Measurements from ENCODE around the gene KLRF2. TPM values are rescaled to one million over a fixed set of nuclear protein-coding genes. Genes with fewer than 3 reads are reported as not detected.
"Not testable (repeated sequence)": the region's sequence is repeated elsewhere in the genome, so short reads cannot be mapped to it uniquely, and the experiment has no call there.

KLRF2 gene
- total RNA-seq, 1 donor from 2014 or later: not detected

GRCh38 chr12:9870286-9870866 is 10.9 kb upstream of the KLRF2 start:
- Mint-ChIP-seq H3K27ac (ENCODE audit: unreplicated experiment) (no peak overlapping the region), H3K4me3 (ENCODE audit: unreplicated experiment) (no peak overlapping the region), H3K9me3 (ENCODE audit: unreplicated experiment) (no peaks in the 10 kb centered on the region), H3K4me1 (ENCODE audit: unreplicated experiment) (peaks cover 6% of the 10 kb centered on the region), H3K27me3 (ENCODE audit: unreplicated experiment) (no peaks in the 10 kb centered on the region), H3K36me3 (ENCODE audit: low read depth, unreplicated experiment) (no peaks in the 10 kb centered on the region)
- no peak for DNase-seq (ENCODE audit: low spot score)
- no peak for TF ChIP-seq CTCF (IDR thresholded peaks at IDR 0.05; ENCODE audit: unreplicated experiment)

- Mint-ChIP-seq H3K27ac (ENCODE audit: unreplicated experiment) (no peak overlapping the region), H3K27me3 (ENCODE audit: unreplicated experiment) (no peaks in the 10 kb centered on the region)
These were observed 9.1 kb upstream of the KLRF2 start for GRCh38 chr12:9872162-9872561.

GRCh38 chr12:9872742-9873141 is 8.5 kb upstream of the KLRF2 start:
- TF ChIP-seq CTCF (IDR thresholded peaks at IDR 0.05; ENCODE audit: unreplicated experiment): no peak
- Mint-ChIP-seq H3K4me1 (ENCODE audit: unreplicated experiment) (peaks cover 6% of the 10 kb centered on the region), H3K4me3 (ENCODE audit: unreplicated experiment) (no peak overlapping the region), H3K9me3 (ENCODE audit: unreplicated experiment) (no peaks in the 10 kb centered on the region), H3K36me3 (ENCODE audit: low read depth, unreplicated experiment) (no peaks in the 10 kb centered on the region), H3K27me3 (ENCODE audit: unreplicated experiment) (no peaks in the 10 kb centered on the region), H3K27ac (ENCODE audit: unreplicated experiment) (no peak overlapping the region)
- no peak for DNase-seq (ENCODE audit: low spot score)

More at GRCh38 chr12:9872162-9872561, 9.1 kb upstream of the KLRF2 start:
- H3K4me1 Mint-ChIP-seq (ENCODE audit: unreplicated experiment): peaks cover 6% of the 10 kb centered on the region
- no peak overlapping the region for H3K4me3 Mint-ChIP-seq (ENCODE audit: unreplicated experiment)
- no peak for DNase-seq (ENCODE audit: low spot score)
- TF ChIP-seq CTCF (IDR thresholded peaks at IDR 0.05; ENCODE audit: unreplicated experiment): no peak
- no peaks in the 10 kb centered on the region for H3K36me3 Mint-ChIP-seq (ENCODE audit: low read depth, unreplicated experiment)
- no peaks in the 10 kb centered on the region for H3K9me3 Mint-ChIP-seq (ENCODE audit: unreplicated experiment)

GRCh38 chr12:9876120-9876519 is 5.2 kb upstream of the KLRF2 start:
- H3K9me3 Mint-ChIP-seq (ENCODE audit: unreplicated experiment); H3K4me3 Mint-ChIP-seq (ENCODE audit: unreplicated experiment); H3K36me3 Mint-ChIP-seq (ENCODE audit: low read depth, unreplicated experiment); H3K27me3 Mint-ChIP-seq (ENCODE audit: unreplicated experiment); H3K27ac Mint-ChIP-seq (ENCODE audit: unreplicated experiment); DNase-seq (ENCODE audit: low spot score); H3K4me1 Mint-ChIP-seq (ENCODE audit: unreplicated experiment): not testable (repeated sequence)

GRCh38 chr12:9880532-9881078 is 684 bp upstream of the KLRF2 start:
- Mint-ChIP-seq H3K4me1 (ENCODE audit: unreplicated experiment) (no peaks in the 10 kb centered on the region), H3K27ac (ENCODE audit: unreplicated experiment) (no peak overlapping the region), H3K4me3 (ENCODE audit: unreplicated experiment) (no peak overlapping the region), H3K36me3 (ENCODE audit: low read depth, unreplicated experiment) (no peaks in the 10 kb centered on the region), H3K27me3 (ENCODE audit: unreplicated experiment) (peaks cover 2% of the 10 kb centered on the region), H3K9me3 (ENCODE audit: unreplicated experiment) (no peaks in the 10 kb centered on the region)
- no peak for DNase-seq (ENCODE audit: low spot score)
- no peak for TF ChIP-seq CTCF (IDR thresholded peaks at IDR 0.05; ENCODE audit: unreplicated experiment)

Measured in endothelial cell (in vitro differentiated cells).